ENCODE results near the gene MDH2.
"Not testable (repeated sequence)": the region's sequence is repeated elsewhere in the genome, so short reads cannot be mapped to it uniquely, and the experiment has no call there.

Gene MDH2

DNA sequence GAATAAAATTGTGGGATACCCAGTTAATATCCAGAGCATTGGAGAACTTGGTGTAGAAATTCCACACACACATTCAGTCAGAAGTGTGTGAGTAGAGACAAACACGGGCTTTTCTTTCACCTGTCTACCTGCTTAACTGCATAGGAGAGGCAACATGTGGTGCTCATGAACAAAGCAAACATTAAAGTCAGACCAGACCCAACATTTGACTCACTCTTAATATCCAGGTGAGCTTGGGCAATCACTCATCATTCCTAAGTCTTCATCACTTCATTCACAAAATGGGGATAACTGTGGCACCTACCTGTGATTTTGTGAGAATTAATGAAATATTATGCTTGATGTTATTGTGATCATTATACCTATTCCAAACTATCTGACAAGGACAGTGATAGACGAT is 36.2 kb downstream of the MDH2 start:
- not testable (repeated sequence) for H3K4me1 ChIP-seq (ENCODE audit: control insufficient read depth, low read depth, low read length); H3K4me3 ChIP-seq (ENCODE audit: low read length); H4K8ac ChIP-seq (ENCODE audit: low read depth, low read length); H2AK5ac ChIP-seq (ENCODE audit: low read length); H3K23ac ChIP-seq (ENCODE audit: low read length); H3K79me2 ChIP-seq (ENCODE audit: control insufficient read depth, insufficient read depth, low read length); H3K79me1 ChIP-seq (ENCODE audit: low read length); H4K5ac ChIP-seq (ENCODE audit: low read length); H3K27me3 ChIP-seq (ENCODE audit: insufficient read depth, low read length, poor library complexity); H3K4me2 ChIP-seq (ENCODE audit: low read length); H3K36me3 ChIP-seq (ENCODE audit: control insufficient read depth, insufficient read depth, low read length); DNase-seq; H3K9ac ChIP-seq (ENCODE audit: low read length); H3K4ac ChIP-seq (ENCODE audit: low read depth, low read length); H3K18ac ChIP-seq (ENCODE audit: low read length); H3K27ac ChIP-seq (ENCODE audit: low read depth, low read length); H2BK5ac ChIP-seq (ENCODE audit: low read length); H2BK15ac ChIP-seq (replicated peaks; ENCODE audit: low read depth); H3K56ac ChIP-seq (ENCODE audit: low read length); H2BK120ac ChIP-seq (ENCODE audit: low read depth, low read length)
- no CpG with 5 or more reads among the region's 2 CpGs for WGBS (ENCODE audit: extremely low coverage, insufficient coverage, low lambda C conversion rate)

DNA sequence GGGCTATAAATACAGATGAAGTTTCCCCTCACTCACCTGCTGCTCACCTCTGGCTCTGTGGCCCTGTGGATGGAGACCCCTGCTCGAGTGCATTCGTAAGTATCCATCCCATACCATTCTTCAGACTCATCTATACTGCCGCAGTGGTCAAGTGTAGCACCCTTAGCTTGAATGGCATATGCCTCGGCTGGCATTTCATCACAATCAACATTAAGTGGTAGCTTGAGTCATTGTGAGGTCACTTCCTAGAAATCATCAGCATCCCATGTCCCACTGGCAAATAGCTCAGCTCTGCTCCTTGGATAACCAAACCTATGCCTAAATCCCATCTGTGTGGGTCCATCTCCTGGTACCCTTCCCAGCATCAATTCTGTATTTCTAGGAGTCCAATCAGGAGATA is 38.2 kb downstream of the MDH2 start:
- no peak overlapping the region for H3K4me3 ChIP-seq (ENCODE audit: low read length)
- no peaks in the 10 kb centered on the region for H3K36me3 ChIP-seq (ENCODE audit: control insufficient read depth, insufficient read depth, low read length)
- no CpG with 5 or more reads among the region's 4 CpGs for WGBS (ENCODE audit: extremely low coverage, insufficient coverage, low lambda C conversion rate)
- H3K79me2 ChIP-seq (ENCODE audit: control insufficient read depth, insufficient read depth, low read length) = no peaks in the 10 kb centered on the region
- no peak overlapping the region for H2BK120ac ChIP-seq (ENCODE audit: low read depth, low read length)
- H2AK5ac ChIP-seq (ENCODE audit: low read length) = no peak overlapping the region
- no peak for DNase-seq
- no peak overlapping the region for H3K9ac ChIP-seq (ENCODE audit: low read length)
- no peaks in the 10 kb centered on the region for H3K4me1 ChIP-seq (ENCODE audit: control insufficient read depth, low read depth, low read length)
- H2BK5ac ChIP-seq (ENCODE audit: low read length) = no peak overlapping the region
- H2BK15ac ChIP-seq (replicated peaks; ENCODE audit: low read depth) = no peak overlapping the region
- no peak overlapping the region for H3K23ac ChIP-seq (ENCODE audit: low read length)
- H3K4me2 ChIP-seq (ENCODE audit: low read length) = no peak overlapping the region
- no peak overlapping the region for H3K18ac ChIP-seq (ENCODE audit: low read length)
- H3K27me3 ChIP-seq (ENCODE audit: insufficient read depth, low read length, poor library complexity) = no peaks in the 10 kb centered on the region
- no peak overlapping the region for H4K5ac ChIP-seq (ENCODE audit: low read length)
- H3K79me1 ChIP-seq (ENCODE audit: low read length) = no peaks in the 10 kb centered on the region
- no peak overlapping the region for H3K56ac ChIP-seq (ENCODE audit: low read length)
- H3K27ac ChIP-seq (ENCODE audit: low read depth, low read length) = no peak overlapping the region
- no peak overlapping the region for H3K4ac ChIP-seq (ENCODE audit: low read depth, low read length)
- H4K8ac ChIP-seq (ENCODE audit: low read depth, low read length) = no peak overlapping the region

DNA sequence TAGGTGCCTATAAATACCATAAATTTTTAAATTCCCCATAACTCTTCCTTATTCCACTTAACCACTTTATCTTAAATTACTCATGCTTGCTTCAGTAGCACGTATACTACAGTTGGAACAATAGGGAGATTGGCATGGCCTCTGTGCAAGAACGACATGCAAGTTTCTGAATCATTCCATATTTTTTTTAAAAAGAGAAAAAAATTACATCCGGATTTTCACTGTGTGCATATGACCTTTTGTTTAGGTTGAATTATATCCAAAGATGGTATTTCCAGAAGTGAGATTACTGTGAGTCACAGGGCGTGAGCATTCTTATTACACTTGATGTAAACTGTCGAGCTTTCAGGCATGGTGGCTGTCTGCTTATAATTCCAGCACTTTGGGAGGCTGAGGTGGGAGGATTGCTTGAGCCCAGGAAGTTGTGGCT is 39.5 kb downstream of the MDH2 start:
- H2BK5ac ChIP-seq (ENCODE audit: low read length); H3K36me3 ChIP-seq (ENCODE audit: control insufficient read depth, insufficient read depth, low read length); H3K4me2 ChIP-seq (ENCODE audit: low read length); H2AK5ac ChIP-seq (ENCODE audit: low read length); H2BK15ac ChIP-seq (replicated peaks; ENCODE audit: low read depth); H3K18ac ChIP-seq (ENCODE audit: low read length); H3K27me3 ChIP-seq (ENCODE audit: insufficient read depth, low read length, poor library complexity); DNase-seq; H3K23ac ChIP-seq (ENCODE audit: low read length); H3K56ac ChIP-seq (ENCODE audit: low read length); H3K79me2 ChIP-seq (ENCODE audit: control insufficient read depth, insufficient read depth, low read length); H3K27ac ChIP-seq (ENCODE audit: low read depth, low read length); H3K9ac ChIP-seq (ENCODE audit: low read length); H3K4me1 ChIP-seq (ENCODE audit: control insufficient read depth, low read depth, low read length); H3K4ac ChIP-seq (ENCODE audit: low read depth, low read length); H2BK120ac ChIP-seq (ENCODE audit: low read depth, low read length); H3K79me1 ChIP-seq (ENCODE audit: low read length); H3K4me3 ChIP-seq (ENCODE audit: low read length); H4K8ac ChIP-seq (ENCODE audit: low read depth, low read length); H4K5ac ChIP-seq (ENCODE audit: low read length): not testable (repeated sequence)
- no CpG with 5 or more reads among the region's 5 CpGs for WGBS (ENCODE audit: extremely low coverage, insufficient coverage, low lambda C conversion rate)

DNA sequence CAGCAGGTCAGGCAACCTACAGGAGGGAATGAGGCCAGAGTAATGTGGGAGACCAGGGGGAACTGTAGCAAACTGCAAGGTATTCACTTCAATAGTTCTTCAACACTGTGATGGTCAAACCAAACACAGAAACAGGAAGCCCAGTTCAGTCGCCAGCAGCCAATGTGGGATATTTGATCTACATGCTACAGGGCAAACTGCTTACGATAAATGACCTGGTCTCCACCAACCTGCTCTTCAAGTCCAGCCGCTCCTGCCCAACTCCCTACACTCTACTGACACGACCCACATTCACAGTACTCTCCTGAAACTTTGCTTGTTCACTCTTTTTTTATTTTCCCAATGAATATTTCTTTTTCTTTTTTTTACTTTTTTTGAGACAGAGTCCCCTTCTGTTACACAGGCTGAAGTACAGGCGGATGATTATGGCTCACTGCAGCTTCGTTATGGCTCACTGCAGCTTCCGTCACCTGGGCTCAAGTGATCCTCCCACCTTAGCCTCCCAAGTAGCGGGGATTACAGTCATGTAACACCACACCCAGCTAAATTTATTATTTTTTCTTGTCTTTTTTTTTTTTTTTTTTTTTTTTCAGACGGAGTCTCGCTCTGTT is 42.1 kb downstream of the MDH2 start:
- Histone ChIP-seq H2BK120ac (ENCODE audit: low read depth, low read length) (no peak overlapping the region), H2AK5ac (ENCODE audit: low read length) (no peak overlapping the region), H2BK15ac (replicated peaks; ENCODE audit: low read depth) (no peak overlapping the region), H4K5ac (ENCODE audit: low read length) (no peak overlapping the region), H3K36me3 (ENCODE audit: control insufficient read depth, insufficient read depth, low read length) (no peaks in the 10 kb centered on the region), H3K23ac (ENCODE audit: low read length) (no peak overlapping the region), H3K79me2 (ENCODE audit: control insufficient read depth, insufficient read depth, low read length) (no peaks in the 10 kb centered on the region), H3K4me1 (ENCODE audit: control insufficient read depth, low read depth, low read length) (no peaks in the 10 kb centered on the region), H3K27ac (ENCODE audit: low read depth, low read length) (no peak overlapping the region), H4K8ac (ENCODE audit: low read depth, low read length) (no peak overlapping the region), H3K9ac (ENCODE audit: low read length) (no peak overlapping the region), H3K4me2 (ENCODE audit: low read length) (no peak overlapping the region), H3K56ac (ENCODE audit: low read length) (no peak overlapping the region), H3K79me1 (ENCODE audit: low read length) (no peaks in the 10 kb centered on the region), H3K4ac (ENCODE audit: low read depth, low read length) (no peak overlapping the region), H3K18ac (ENCODE audit: low read length) (no peak overlapping the region), H3K4me3 (ENCODE audit: low read length) (no peak overlapping the region), H3K27me3 (ENCODE audit: insufficient read depth, low read length, poor library complexity) (no peaks in the 10 kb centered on the region), H2BK5ac (ENCODE audit: low read length) (no peak overlapping the region)
- no peak for DNase-seq
- no CpG with 5 or more reads among the region's 10 CpGs for WGBS (ENCODE audit: extremely low coverage, insufficient coverage, low lambda C conversion rate)

- no peak overlapping the region for H2BK15ac ChIP-seq (replicated peaks; ENCODE audit: low read depth)
- no peak overlapping the region for H3K9ac ChIP-seq (ENCODE audit: low read length)
- no peaks in the 10 kb centered on the region for H3K4me1 ChIP-seq (ENCODE audit: control insufficient read depth, low read depth, low read length)
- DNase-seq = no peak
- H3K27me3 ChIP-seq (ENCODE audit: insufficient read depth, low read length, poor library complexity) = no peaks in the 10 kb centered on the region
- no peaks in the 10 kb centered on the region for H3K36me3 ChIP-seq (ENCODE audit: control insufficient read depth, insufficient read depth, low read length)
- no peak overlapping the region for H4K8ac ChIP-seq (ENCODE audit: low read depth, low read length)
- H3K79me2 ChIP-seq (ENCODE audit: control insufficient read depth, insufficient read depth, low read length) = no peaks in the 10 kb centered on the region
- no peak overlapping the region for H3K27ac ChIP-seq (ENCODE audit: low read depth, low read length)
- no peak overlapping the region for H2BK120ac ChIP-seq (ENCODE audit: low read depth, low read length)
- no peak overlapping the region for H3K4ac ChIP-seq (ENCODE audit: low read depth, low read length)
- H3K4me2 ChIP-seq (ENCODE audit: low read length) = no peak overlapping the region
- no peak overlapping the region for H2BK5ac ChIP-seq (ENCODE audit: low read length)
- H2AK5ac ChIP-seq (ENCODE audit: low read length) = no peak overlapping the region
- no peak overlapping the region for H3K56ac ChIP-seq (ENCODE audit: low read length)
- H4K5ac ChIP-seq (ENCODE audit: low read length) = no peak overlapping the region
- no peak overlapping the region for H3K18ac ChIP-seq (ENCODE audit: low read length)
- H3K23ac ChIP-seq (ENCODE audit: low read length) = no peak overlapping the region
- no peaks in the 10 kb centered on the region for H3K79me1 ChIP-seq (ENCODE audit: low read length)
- H3K4me3 ChIP-seq (ENCODE audit: low read length) = no peak overlapping the region
- no CpG with 5 or more reads among the region's 5 CpGs for WGBS (ENCODE audit: extremely low coverage, insufficient coverage, low lambda C conversion rate)
Measured at GRCh38 chr7:76091506-76091905, 43.6 kb downstream of the MDH2 start.

DNA sequence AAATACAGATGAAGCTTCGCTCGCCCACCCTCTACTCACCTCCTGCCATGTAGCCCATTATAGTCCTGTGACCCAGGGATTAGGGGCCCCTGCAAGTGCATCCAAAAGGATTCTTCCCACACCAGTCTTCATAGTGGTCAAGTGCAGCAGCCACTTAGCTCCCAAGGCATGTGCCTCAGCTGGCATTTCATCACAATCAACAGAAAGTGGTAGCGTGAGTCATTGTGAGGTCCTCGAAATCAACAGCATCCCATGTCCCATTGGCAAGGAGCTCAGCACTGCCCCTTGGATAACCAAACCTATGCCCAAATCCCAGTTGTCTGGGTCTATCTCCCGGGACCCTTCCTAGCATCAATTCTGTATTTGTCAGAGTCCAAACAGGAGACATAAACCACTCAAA is 45.6 kb downstream of the MDH2 start:
- H3K4me3 ChIP-seq (ENCODE audit: low read length); H3K56ac ChIP-seq (ENCODE audit: low read length); H3K4me2 ChIP-seq (ENCODE audit: low read length); H3K36me3 ChIP-seq (ENCODE audit: control insufficient read depth, insufficient read depth, low read length); H3K9ac ChIP-seq (ENCODE audit: low read length); H2BK15ac ChIP-seq (replicated peaks; ENCODE audit: low read depth); H3K4ac ChIP-seq (ENCODE audit: low read depth, low read length); H2BK120ac ChIP-seq (ENCODE audit: low read depth, low read length); H3K4me1 ChIP-seq (ENCODE audit: control insufficient read depth, low read depth, low read length); H2BK5ac ChIP-seq (ENCODE audit: low read length); H4K5ac ChIP-seq (ENCODE audit: low read length); H4K8ac ChIP-seq (ENCODE audit: low read depth, low read length); H3K18ac ChIP-seq (ENCODE audit: low read length); H3K27ac ChIP-seq (ENCODE audit: low read depth, low read length); DNase-seq; H3K79me2 ChIP-seq (ENCODE audit: control insufficient read depth, insufficient read depth, low read length); H3K23ac ChIP-seq (ENCODE audit: low read length); H3K27me3 ChIP-seq (ENCODE audit: insufficient read depth, low read length, poor library complexity); H3K79me1 ChIP-seq (ENCODE audit: low read length); H2AK5ac ChIP-seq (ENCODE audit: low read length): not testable (repeated sequence)
- WGBS (ENCODE audit: extremely low coverage, insufficient coverage, low lambda C conversion rate) = no CpG with 5 or more reads among the region's 5 CpGs
